GM12878 (cell line): ENCODE measurements around the gene LMF1.

Experiments
- CEBPB ChIP-seq, 2 experiments: fragments of 150-350 bp in 1 of 2; IDR thresholded peaks; 2 replicates each; pipeline ENCODE4 v1.6.1; 2012 to 2014; ENCODE audit warnings: low read depth in 2 of 2, low read length in 2 of 2, borderline replicate concordance in 1 of 2, inconsistent platforms in 1 of 2
- CEBPZ ChIP-seq: fragments of 150-350 bp; IDR thresholded peaks from 2 replicates; pipeline ENCODE4 v1.6.1; 2016; ENCODE audit warnings: low read depth, low read length
- CREB1 ChIP-seq: IDR thresholded peaks from 2 replicates; pipeline ENCODE4 v1.6.1; 2012; ENCODE audit warnings: low read depth, mild to moderate bottlenecking, inconsistent platforms
- EZH2 ChIP-seq: IDR thresholded peaks from 2 replicates; pipeline ENCODE4 v1.6.1; 2012; ENCODE audit warnings: low read depth, mild to moderate bottlenecking, control low read depth, inconsistent platforms, low read length, borderline replicate concordance; ENCODE audit not compliant: control insufficient read depth
- HCFC1 ChIP-seq: fragments of 150-350 bp; IDR thresholded peaks from 2 replicates; pipeline ENCODE4 v1.6.1; 2014; ENCODE audit warnings: low read length
- MYC ChIP-seq: IDR thresholded peaks from 2 replicates; pipeline ENCODE4 v1.6.1; 2011; ENCODE audit warnings: mild to moderate bottlenecking, low read length, moderate library complexity, inconsistent platforms; ENCODE audit not compliant: insufficient read depth, insufficient replicate concordance, insufficient read length, severe bottlenecking
- NRF1 ChIP-seq: conservative IDR thresholded peaks from 2 replicates; pipeline ENCODE4 v1.6.1; 2011; ENCODE audit warnings: mild to moderate bottlenecking, low read depth, low read length, improper control_type of control experiment
- POLR2A ChIP-seq: IDR thresholded peaks from 2 replicates; pipeline ENCODE4 v1.6.1; 2011; ENCODE audit warnings: low read depth, mild to moderate bottlenecking, low read length
- RAD51 ChIP-seq: fragments of 450-650 bp; IDR thresholded peaks from 2 replicates; pipeline ENCODE4 v1.6.1; 2016; ENCODE audit warnings: moderate library complexity, mild to moderate bottlenecking, inconsistent platforms
- TF ChIP-seq, protein P1 (sequence below), 3 experiments: IDR thresholded peaks in 2 of 3; conservative IDR thresholded peaks in 1 of 3; 2 replicates each; pipeline ENCODE4 v1.5.1; 2011; ENCODE audit warnings: low read depth in 3 of 3, low read length in 3 of 3, mild to moderate bottlenecking in 3 of 3, control low read depth in 2 of 3, moderate library complexity in 2 of 3, inconsistent platforms in 1 of 3, mixed read lengths in 1 of 3; ENCODE audit not compliant: control insufficient read depth in 2 of 3, insufficient read depth in 1 of 3; ENCODE audit errors: extremely low read depth in 1 of 3

GRCh38 chr16:815861-816260 lies 154.9 kb downstream of the LMF1 start:
- TF ChIP-seq, protein P1, sequence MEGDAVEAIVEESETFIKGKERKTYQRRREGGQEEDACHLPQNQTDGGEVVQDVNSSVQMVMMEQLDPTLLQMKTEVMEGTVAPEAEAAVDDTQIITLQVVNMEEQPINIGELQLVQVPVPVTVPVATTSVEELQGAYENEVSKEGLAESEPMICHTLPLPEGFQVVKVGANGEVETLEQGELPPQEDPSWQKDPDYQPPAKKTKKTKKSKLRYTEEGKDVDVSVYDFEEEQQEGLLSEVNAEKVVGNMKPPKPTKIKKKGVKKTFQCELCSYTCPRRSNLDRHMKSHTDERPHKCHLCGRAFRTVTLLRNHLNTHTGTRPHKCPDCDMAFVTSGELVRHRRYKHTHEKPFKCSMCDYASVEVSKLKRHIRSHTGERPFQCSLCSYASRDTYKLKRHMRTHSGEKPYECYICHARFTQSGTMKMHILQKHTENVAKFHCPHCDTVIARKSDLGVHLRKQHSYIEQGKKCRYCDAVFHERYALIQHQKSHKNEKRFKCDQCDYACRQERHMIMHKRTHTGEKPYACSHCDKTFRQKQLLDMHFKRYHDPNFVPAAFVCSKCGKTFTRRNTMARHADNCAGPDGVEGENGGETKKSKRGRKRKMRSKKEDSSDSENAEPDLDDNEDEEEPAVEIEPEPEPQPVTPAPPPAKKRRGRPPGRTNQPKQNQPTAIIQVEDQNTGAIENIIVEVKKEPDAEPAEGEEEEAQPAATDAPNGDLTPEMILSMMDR (IDR thresholded peaks at IDR 0.05 in 2 of 3, conservative IDR thresholded peaks at IDR 0.05 in 1 of 3; ENCODE audit: control insufficient read depth in 2 of 3, extremely low read depth in 1 of 3, insufficient read depth in 1 of 3, low read depth in 3 of 3, low read length in 3 of 3) = no peak
- no peak for TF ChIP-seq MYC
- no peak for TF ChIP-seq RAD51
- TF ChIP-seq CREB1 = no peak
- no peak for TF ChIP-seq EZH2
- no peak for TF ChIP-seq CEBPB (IDR thresholded peaks at IDR 0.05; ENCODE audit: borderline replicate concordance in 1 of 2, low read depth in 2 of 2, low read length in 2 of 2)
- no peak for TF ChIP-seq HCFC1
- no peak for TF ChIP-seq POLR2A
- no peak for TF ChIP-seq CEBPZ
- no peak for TF ChIP-seq NRF1
